Measurements from ENCODE around the gene ANKRD34C. TPM values are rescaled to one million over a fixed set of nuclear protein-coding genes. Genes with fewer than 3 reads are reported as not detected.

Gene ANKRD34C
- total RNA-seq, 1 experiment from 2014 or later, result not detected

DNA sequence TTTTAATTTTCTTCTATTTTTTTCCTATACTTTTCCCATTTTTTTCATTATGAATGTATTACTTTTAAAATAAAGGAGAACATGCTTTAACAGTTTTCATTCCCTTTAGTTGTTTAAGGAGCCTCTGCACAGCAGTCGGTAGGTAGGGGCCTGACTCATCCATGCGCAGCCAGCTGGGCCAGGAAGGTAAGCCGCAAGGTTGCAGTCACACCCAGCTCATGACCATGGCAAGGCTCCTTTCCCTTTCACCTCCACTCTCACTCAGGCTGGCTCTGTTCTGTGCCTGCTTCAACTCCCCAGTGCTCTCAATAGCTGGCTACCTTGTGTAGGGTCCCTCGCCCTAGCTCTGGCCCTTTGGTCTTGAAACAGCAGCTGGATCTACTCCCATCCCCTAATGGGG lies 17.4 kb upstream of the ANKRD34C start:
- Histone ChIP-seq H3K27me3 (ENCODE audit: insufficient read depth, low read length) (no peaks in the 10 kb centered on the region), H2BK120ac (ENCODE audit: low read depth, low read length, poor library complexity, severe bottlenecking) (no peak overlapping the region), H3K14ac (ENCODE audit: insufficient read depth, low read length) (no peak overlapping the region), H4K8ac (replicated peaks; ENCODE audit: insufficient read length, low read depth, low read length) (no peak overlapping the region), H4K20me1 (ENCODE audit: control insufficient read depth, insufficient read depth, insufficient read length) (no peaks in the 10 kb centered on the region), H3K18ac (ENCODE audit: insufficient read length, low read depth, low read length) (no peak overlapping the region), H3K4me1 (ENCODE audit: insufficient read depth, low read length) (no peaks in the 10 kb centered on the region), H3K27ac (ENCODE audit: insufficient read length, low read depth, low read length) (no peak overlapping the region), H2AFZ (ENCODE audit: low read length) (no peak overlapping the region), H3K23me2 (ENCODE audit: insufficient read length, low read depth, low read length, poor library complexity, severe bottlenecking) (no peaks in the 10 kb centered on the region), H3K9ac (ENCODE audit: extremely low read depth, insufficient read length, low read length) (no peak overlapping the region), H3T11ph (ENCODE audit: low read length) (no peak overlapping the region), H4K91ac (ENCODE audit: insufficient read length, low read depth, low read length) (no peak overlapping the region), H3K9me3 (ENCODE audit: control insufficient read depth, low read depth, low read length) (no peaks in the 10 kb centered on the region), H2BK5ac (ENCODE audit: insufficient read length, low read length) (no peak overlapping the region), H3K4ac (ENCODE audit: low read depth, low read length) (no peak overlapping the region), H3K79me1 (ENCODE audit: insufficient read depth, low read depth, low read length, poor library complexity, severe bottlenecking) (no peaks in the 10 kb centered on the region), H2BK20ac (ENCODE audit: low read depth, low read length, poor library complexity, severe bottlenecking) (no peak overlapping the region), H4K5ac (ENCODE audit: insufficient read length, low read depth, low read length) (no peak overlapping the region), H2BK12ac (ENCODE audit: insufficient read length, low read depth, low read length) (no peak overlapping the region), H3K23ac (ENCODE audit: insufficient read length, low read depth, low read length) (no peak overlapping the region), H2BK15ac (ENCODE audit: low read depth, low read length) (no peak overlapping the region), H3K79me2 (ENCODE audit: insufficient read depth, low read length) (no peaks in the 10 kb centered on the region), H3K4me2 (ENCODE audit: insufficient read depth, insufficient read length, low read length) (no peak overlapping the region), H3K56ac (ENCODE audit: insufficient read length, low read depth, low read length) (no peak overlapping the region), H2AK5ac (ENCODE audit: insufficient read length, low read length) (no peak overlapping the region)
- peaks cover 13% of the 10 kb centered on the region for H3K27me3 Mint-ChIP-seq (ENCODE audit: low read depth)
- H3K9me3 Mint-ChIP-seq, result no peaks in the 10 kb centered on the region
- H3K4me3 Mint-ChIP-seq, result no peak overlapping the region
- H3K4me1 Mint-ChIP-seq, result peaks cover 0 to 9% of the 10 kb centered on the region in 2 experiments; a peak in 1 of 4 replicates
- no peak for DNase-seq
- no peak for TF ChIP-seq CTCF (conservative IDR thresholded peaks at IDR 0.05)
- no CpG with 5 or more reads among the region's 4 CpGs for whole genome bisulfite sequencing (ENCODE audit: extremely low coverage, insufficient read length, low lambda C conversion rate)
- H3K36me3 Mint-ChIP-seq (ENCODE audit: insufficient read depth in 1 of 3, low read depth in 3 of 3), result no peaks in the 10 kb centered on the region
- H3K27ac Mint-ChIP-seq, result no peak overlapping the region

Measured in H9 (cell line).